Measurements from ENCODE around the gene SLC6A6.
"Not testable (repeated sequence)": the region's sequence is repeated elsewhere in the genome, so short reads cannot be mapped to it uniquely, and the experiment has no call there.

SLC6A6 gene

GRCh38 chr3:14423197-14423743, 20.9 kb downstream of the SLC6A6 start:
- no peak for ATAC-seq

- no peak for ATAC-seq
Measured at GRCh38 chr3:14423963-14424362, 21.6 kb downstream of the SLC6A6 start.

GRCh38 chr3:14424711-14425580, 22.5 kb downstream of the SLC6A6 start:
- ATAC-seq = no peak

GRCh38 chr3:14425581-14426304, 23.3 kb downstream of the SLC6A6 start:
- ATAC-seq = peak; percentile 47 to 49

GRCh38 chr3:14426305-14426620, 23.9 kb downstream of the SLC6A6 start:
- ATAC-seq = no peak

GRCh38 chr3:14428087-14429033, 26.0 kb downstream of the SLC6A6 start:
- no peak for ATAC-seq

GRCh38 chr3:14429237-14429636, 26.8 kb downstream of the SLC6A6 start:
- no peak for ATAC-seq

GRCh38 chr3:14429640-14430039, 27.2 kb downstream of the SLC6A6 start:
- ATAC-seq = no peak

- ATAC-seq = no peak
Measured at GRCh38 chr3:14430053-14430452, 27.6 kb downstream of the SLC6A6 start.

- no peak for ATAC-seq
Measured at GRCh38 chr3:14430706-14431451, 28.5 kb downstream of the SLC6A6 start.

- ATAC-seq = peak in 1 of 2 donors; percentile 1
Measured at GRCh38 chr3:14431452-14431916, 29.1 kb downstream of the SLC6A6 start.

- ATAC-seq = peak; percentile 92 to 93
Measured at GRCh38 chr3:14431917-14432834, 29.8 kb downstream of the SLC6A6 start.

- no peak for ATAC-seq
Measured at GRCh38 chr3:14433106-14433505, 30.7 kb downstream of the SLC6A6 start.

GRCh38 chr3:14434126-14434497, 31.7 kb downstream of the SLC6A6 start:
- ATAC-seq = no peak

GRCh38 chr3:14434498-14435151, 32.2 kb downstream of the SLC6A6 start:
- no peak for ATAC-seq

GRCh38 chr3:14435175-14436014, 33.0 kb downstream of the SLC6A6 start:
- ATAC-seq = no peak

- ATAC-seq = no peak
Measured at GRCh38 chr3:14436954-14437281, 34.5 kb downstream of the SLC6A6 start.

GRCh38 chr3:14437705-14438104, 35.3 kb downstream of the SLC6A6 start:
- not testable (repeated sequence) for ATAC-seq

GRCh38 chr3:14438262-14438661, 35.9 kb downstream of the SLC6A6 start:
- no peak for ATAC-seq
